GM23338 (cell line): ENCODE measurements around the gene SPATS1. TPM values are rescaled to one million over a fixed set of nuclear protein-coding genes. Genes with fewer than 3 reads are reported as not detected.

Experiments used
- ATAC-seq: fragments of 200-7000 bp; cut with Tn5 transposase; 3 replicates; pipeline ENCODE4 v1.9.1; 2020
- DNase-seq: peaks from one replicate; pipeline ENCODE4 v3.0.0-alpha.2; 2015; ENCODE audit warnings: low spot score
- H2AFZ ChIP-seq: fragments of 200-600 bp; sonication (generic); 2 replicates; pipeline ENCODE4 v1.8.0; 2016; ENCODE audit warnings: antibody characterized with exemption, mild to moderate bottlenecking, moderate library complexity
- H3F3A ChIP-seq: fragments of 200-600 bp; sonication (generic); replicated peaks from 2 replicates; pipeline ENCODE4 v1.8.0; 2017; ENCODE audit warnings: antibody characterized with exemption, mixed run types, low read depth
- H3K27ac ChIP-seq: fragments of 200-600 bp; sonication (generic); 2 replicates; pipeline ENCODE4 v1.6.1; 2016; ENCODE audit warnings: low read depth
- H3K27me3 ChIP-seq: fragments of 200-600 bp; sonication (generic); 2 replicates; pipeline ENCODE4 v1.8.0; 2016; ENCODE audit warnings: mild to moderate bottlenecking, mixed run types, moderate library complexity; ENCODE audit not compliant: insufficient read depth
- H3K36me3 ChIP-seq: fragments of 200-600 bp; sonication (generic); 2 replicates; pipeline ENCODE4 v1.8.0; 2016; ENCODE audit warnings: mild to moderate bottlenecking; ENCODE audit not compliant: insufficient read depth
- H3K4me1 ChIP-seq: fragments of 200-600 bp; sonication (generic); 2 replicates; pipeline ENCODE4 v1.8.0; 2016; ENCODE audit warnings: mild to moderate bottlenecking, moderate library complexity; ENCODE audit not compliant: insufficient read depth
- H3K4me2 ChIP-seq: fragments of 200-600 bp; sonication (generic); 2 replicates; pipeline ENCODE4 v1.7.1; 2017; ENCODE audit warnings: mixed run types
- H3K4me3 ChIP-seq: fragments of 200-600 bp; sonication (generic); 2 replicates; pipeline ENCODE4 v1.6.1; 2016; ENCODE audit warnings: mixed run types
- H3K79me2 ChIP-seq: fragments of 200-600 bp; sonication (generic); replicated peaks from 2 replicates; pipeline ENCODE4 v1.8.0; 2017; ENCODE audit warnings: mild to moderate bottlenecking; ENCODE audit not compliant: insufficient read depth
- H3K9me2 ChIP-seq: fragments of 200-600 bp; sonication (generic); 2 replicates; pipeline ENCODE4 v1.8.0; 2017; ENCODE audit not compliant: insufficient read depth
- H4K20me1 ChIP-seq: fragments of 200-600 bp; sonication (generic); replicated peaks from 2 replicates; pipeline ENCODE4 v1.8.0; 2017; ENCODE audit warnings: mild to moderate bottlenecking; ENCODE audit not compliant: insufficient read depth
- H3K27ac Mint-ChIP-seq: 2 replicates; pipeline ENCODE4 v1.8.0; 2020; ENCODE audit warnings: inconsistent platforms, mild to moderate bottlenecking, moderate library complexity, mixed read lengths
- H3K27me3 Mint-ChIP-seq: 3 replicates; pipeline ENCODE4 v1.8.0; 2022; ENCODE audit warnings: low read depth, mild to moderate bottlenecking, moderate library complexity, mixed read lengths, inconsistent platforms; ENCODE audit not compliant: insufficient read depth, poor library complexity
- H3K36me3 Mint-ChIP-seq: 3 replicates; pipeline ENCODE4 v1.8.0; 2021; ENCODE audit warnings: low read depth, mild to moderate bottlenecking, inconsistent platforms, moderate library complexity, mixed read lengths
- H3K4me1 Mint-ChIP-seq: 3 replicates; pipeline ENCODE4 v1.8.0; 2020; ENCODE audit warnings: mild to moderate bottlenecking, inconsistent platforms, mixed read lengths
- H3K4me3 Mint-ChIP-seq: 3 replicates; pipeline ENCODE4 v1.8.0; 2021; ENCODE audit warnings: moderate library complexity, mild to moderate bottlenecking, inconsistent platforms, mixed read lengths
- H3K9me3 Mint-ChIP-seq: 3 replicates; pipeline ENCODE4 v1.8.0; 2020; ENCODE audit warnings: moderate library complexity, mild to moderate bottlenecking, inconsistent platforms, mixed read lengths
- CREB1 ChIP-seq: fragments of 250-450 bp; sonication (Bioruptor Pico); IDR thresholded peaks from 2 replicates; pipeline ENCODE4 v1.5.0; 2020; ENCODE audit warnings: low read depth, mild to moderate bottlenecking, moderate library complexity
- EZH2 ChIP-seq: fragments of 200-600 bp; sonication (generic); IDR thresholded peaks from one replicate; pipeline ENCODE4 v1.8.0; 2017; ENCODE audit warnings: antibody characterized with exemption, mild to moderate bottlenecking, low read depth; ENCODE audit not compliant: unreplicated experiment
- EZH2phosphoT487 ChIP-seq: fragments of 200-600 bp; sonication (generic); IDR thresholded peaks from one replicate; pipeline ENCODE4 v1.8.1; 2018; ENCODE audit warnings: antibody characterized with exemption; ENCODE audit not compliant: unreplicated experiment
- JUNB ChIP-seq: IDR thresholded peaks from one replicate; pipeline ENCODE4 v1.6.1; 2016; ENCODE audit warnings: antibody characterized with exemption; ENCODE audit not compliant: unreplicated experiment
- NANOG ChIP-seq: IDR thresholded peaks from 2 replicates; pipeline ENCODE4 v1.6.1; 2016; ENCODE audit warnings: antibody characterized with exemption, borderline replicate concordance
- POLR2AphosphoS5 ChIP-seq: IDR thresholded peaks from 2 replicates; pipeline ENCODE4 v1.6.1; 2016; ENCODE audit warnings: antibody characterized with exemption, low read depth
- STAT1 ChIP-seq: IDR thresholded peaks from one replicate; pipeline ENCODE4 v1.6.1; 2016; ENCODE audit warnings: antibody characterized with exemption; ENCODE audit not compliant: unreplicated experiment
- ZNF114 ChIP-seq: fragments of 250-450 bp; sonication (Bioruptor Pico); IDR thresholded peaks from 2 replicates; pipeline ENCODE4 v1.5.0; 2020; ENCODE audit warnings: mild to moderate bottlenecking, moderate library complexity
- ZNF331 ChIP-seq: fragments of 250-450 bp; sonication (Bioruptor Pico); IDR thresholded peaks from 2 replicates; pipeline ENCODE4 v1.5.0; 2020; ENCODE audit warnings: low read depth, mild to moderate bottlenecking, moderate library complexity
- polyA plus RNA-seq: library from polyadenylated mRNA; unstranded; fragments of >200 nt; fragmentation: Nextera tagmentation; extraction: Ambion mirVana; gene quantifications from 2 replicates; pipeline ENCODE4 v1.2.1, GENCODE V29; 2016
- total RNA-seq: library from RNA; depleted of rRNA; stranded (reverse); fragments of >200 nt; shearing (Covaris generic); gene quantifications from 2 replicates; pipeline ENCODE4 v1.2.3, GENCODE V29; 2014
- TF ChIP-seq, protein P1 (sequence below): IDR thresholded peaks from one replicate; pipeline ENCODE4 v1.6.1; 2018; ENCODE audit warnings: antibody characterized with exemption; ENCODE audit not compliant: unreplicated experiment
- TF ChIP-seq, protein P2 (sequence below): fragments of 250-450 bp; sonication (Bioruptor Pico); IDR thresholded peaks from 2 replicates; pipeline ENCODE4 v1.5.0; 2020; ENCODE audit warnings: mild to moderate bottlenecking, moderate library complexity
- TF ChIP-seq, protein P3 (sequence below): IDR thresholded peaks from 2 replicates; pipeline ENCODE4 v1.6.1; 2016; ENCODE audit warnings: antibody characterized with exemption
- TF ChIP-seq, protein P4 (sequence below), 2 experiments: fragments of 200-600 bp in 1 of 2; sonication (generic) in 1 of 2; conservative IDR thresholded peaks; 2 replicates each; pipeline versions ENCODE4 v1.5.1 to v1.6.1; 2016 to 2017; ENCODE audit warnings: antibody characterized with exemption in 2 of 2, low read depth in 2 of 2, mild to moderate bottlenecking in 2 of 2, moderate library complexity in 1 of 2

SPATS1 gene
- total and polyA plus RNA-seq, 2 experiments from 2014 or later = not detected

DNA sequence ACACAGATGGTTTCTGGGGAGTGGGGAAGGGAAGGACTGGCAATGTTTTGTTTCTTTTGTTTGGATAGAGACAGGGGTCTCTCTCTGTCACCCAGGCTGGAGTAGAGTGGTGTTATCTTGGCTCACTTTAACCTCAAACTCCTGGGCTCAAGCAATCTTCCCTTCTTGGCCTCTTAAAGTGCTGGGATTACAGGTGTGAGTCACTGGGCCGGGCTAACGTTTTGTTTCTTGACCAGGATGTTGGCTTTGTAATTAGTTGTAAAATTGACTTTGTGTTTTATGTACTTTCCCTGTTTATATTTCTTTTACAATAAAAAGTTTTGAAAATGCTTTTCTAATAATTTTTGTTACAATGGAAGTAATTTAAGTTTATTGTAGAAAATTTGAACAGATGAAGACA, 10.9 kb downstream of the SPATS1 start (continued):
- TF ChIP-seq CREB1 (CRISPR knock-in tag) (no peak), ZNF331 (no peak), STAT1 (no peak)

DNA sequence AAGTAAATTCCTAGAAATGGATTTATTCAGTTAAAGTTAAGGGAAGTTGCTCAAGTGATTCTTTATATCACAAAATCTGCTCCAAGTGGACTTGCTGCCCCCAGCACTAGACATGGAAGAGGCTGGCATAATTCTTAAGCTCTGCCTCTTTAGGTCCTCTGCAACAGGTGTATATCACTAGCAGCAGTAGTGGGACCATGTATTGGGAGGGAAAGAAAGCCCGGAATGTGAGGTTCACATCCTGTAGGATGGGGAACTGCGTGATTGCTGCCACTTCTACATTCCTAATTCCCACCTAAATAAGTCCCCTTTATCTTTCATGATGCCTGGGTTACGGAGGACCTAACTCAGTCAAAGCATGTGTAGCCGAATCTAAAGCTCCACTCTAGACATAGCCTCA, 13.2 kb downstream of the SPATS1 start:
- Histone ChIP-seq H3K79me2 (no peaks in the 10 kb centered on the region), H3F3A (no peaks in the 10 kb centered on the region), H3K9me2 (no peaks in the 10 kb centered on the region), H4K20me1 (no peaks in the 10 kb centered on the region), H3K4me2 (no peak overlapping the region), H3K27ac (no peak overlapping the region), H3K36me3 (no peaks in the 10 kb centered on the region), H2AFZ (no peak overlapping the region), H3K27me3 (no peaks in the 10 kb centered on the region), H3K4me1 (peaks cover under 1% of the 10 kb centered on the region; the same call in 1 of the 2 replicates), H3K4me3 (no peak overlapping the region)
- DNase-seq (no peak), ATAC-seq (no peak)
- Mint-ChIP-seq H3K27me3 (peaks cover 4% of the 10 kb centered on the region), H3K4me1 (peaks cover 1% of the 10 kb centered on the region; the same call in 1 of the 3 replicates), H3K4me3 (no peak overlapping the region), H3K9me3 (no peaks in the 10 kb centered on the region; the same call in 2 of the 3 replicates), H3K36me3 (no peaks in the 10 kb centered on the region), H3K27ac (no peak overlapping the region)
- TF ChIP-seq JUNB (no peak), NANOG (no peak), EZH2phosphoT487 (no peak), CREB1 (CRISPR knock-in tag) (no peak), EZH2 (no peak), STAT1 (no peak), POLR2AphosphoS5 (no peak), ZNF114 (no peak), ZNF331 (no peak)
- TF ChIP-seq, protein P1, sequence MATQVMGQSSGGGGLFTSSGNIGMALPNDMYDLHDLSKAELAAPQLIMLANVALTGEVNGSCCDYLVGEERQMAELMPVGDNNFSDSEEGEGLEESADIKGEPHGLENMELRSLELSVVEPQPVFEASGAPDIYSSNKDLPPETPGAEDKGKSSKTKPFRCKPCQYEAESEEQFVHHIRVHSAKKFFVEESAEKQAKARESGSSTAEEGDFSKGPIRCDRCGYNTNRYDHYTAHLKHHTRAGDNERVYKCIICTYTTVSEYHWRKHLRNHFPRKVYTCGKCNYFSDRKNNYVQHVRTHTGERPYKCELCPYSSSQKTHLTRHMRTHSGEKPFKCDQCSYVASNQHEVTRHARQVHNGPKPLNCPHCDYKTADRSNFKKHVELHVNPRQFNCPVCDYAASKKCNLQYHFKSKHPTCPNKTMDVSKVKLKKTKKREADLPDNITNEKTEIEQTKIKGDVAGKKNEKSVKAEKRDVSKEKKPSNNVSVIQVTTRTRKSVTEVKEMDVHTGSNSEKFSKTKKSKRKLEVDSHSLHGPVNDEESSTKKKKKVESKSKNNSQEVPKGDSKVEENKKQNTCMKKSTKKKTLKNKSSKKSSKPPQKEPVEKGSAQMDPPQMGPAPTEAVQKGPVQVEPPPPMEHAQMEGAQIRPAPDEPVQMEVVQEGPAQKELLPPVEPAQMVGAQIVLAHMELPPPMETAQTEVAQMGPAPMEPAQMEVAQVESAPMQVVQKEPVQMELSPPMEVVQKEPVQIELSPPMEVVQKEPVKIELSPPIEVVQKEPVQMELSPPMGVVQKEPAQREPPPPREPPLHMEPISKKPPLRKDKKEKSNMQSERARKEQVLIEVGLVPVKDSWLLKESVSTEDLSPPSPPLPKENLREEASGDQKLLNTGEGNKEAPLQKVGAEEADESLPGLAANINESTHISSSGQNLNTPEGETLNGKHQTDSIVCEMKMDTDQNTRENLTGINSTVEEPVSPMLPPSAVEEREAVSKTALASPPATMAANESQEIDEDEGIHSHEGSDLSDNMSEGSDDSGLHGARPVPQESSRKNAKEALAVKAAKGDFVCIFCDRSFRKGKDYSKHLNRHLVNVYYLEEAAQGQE = no peak
- TF ChIP-seq, protein P2, sequence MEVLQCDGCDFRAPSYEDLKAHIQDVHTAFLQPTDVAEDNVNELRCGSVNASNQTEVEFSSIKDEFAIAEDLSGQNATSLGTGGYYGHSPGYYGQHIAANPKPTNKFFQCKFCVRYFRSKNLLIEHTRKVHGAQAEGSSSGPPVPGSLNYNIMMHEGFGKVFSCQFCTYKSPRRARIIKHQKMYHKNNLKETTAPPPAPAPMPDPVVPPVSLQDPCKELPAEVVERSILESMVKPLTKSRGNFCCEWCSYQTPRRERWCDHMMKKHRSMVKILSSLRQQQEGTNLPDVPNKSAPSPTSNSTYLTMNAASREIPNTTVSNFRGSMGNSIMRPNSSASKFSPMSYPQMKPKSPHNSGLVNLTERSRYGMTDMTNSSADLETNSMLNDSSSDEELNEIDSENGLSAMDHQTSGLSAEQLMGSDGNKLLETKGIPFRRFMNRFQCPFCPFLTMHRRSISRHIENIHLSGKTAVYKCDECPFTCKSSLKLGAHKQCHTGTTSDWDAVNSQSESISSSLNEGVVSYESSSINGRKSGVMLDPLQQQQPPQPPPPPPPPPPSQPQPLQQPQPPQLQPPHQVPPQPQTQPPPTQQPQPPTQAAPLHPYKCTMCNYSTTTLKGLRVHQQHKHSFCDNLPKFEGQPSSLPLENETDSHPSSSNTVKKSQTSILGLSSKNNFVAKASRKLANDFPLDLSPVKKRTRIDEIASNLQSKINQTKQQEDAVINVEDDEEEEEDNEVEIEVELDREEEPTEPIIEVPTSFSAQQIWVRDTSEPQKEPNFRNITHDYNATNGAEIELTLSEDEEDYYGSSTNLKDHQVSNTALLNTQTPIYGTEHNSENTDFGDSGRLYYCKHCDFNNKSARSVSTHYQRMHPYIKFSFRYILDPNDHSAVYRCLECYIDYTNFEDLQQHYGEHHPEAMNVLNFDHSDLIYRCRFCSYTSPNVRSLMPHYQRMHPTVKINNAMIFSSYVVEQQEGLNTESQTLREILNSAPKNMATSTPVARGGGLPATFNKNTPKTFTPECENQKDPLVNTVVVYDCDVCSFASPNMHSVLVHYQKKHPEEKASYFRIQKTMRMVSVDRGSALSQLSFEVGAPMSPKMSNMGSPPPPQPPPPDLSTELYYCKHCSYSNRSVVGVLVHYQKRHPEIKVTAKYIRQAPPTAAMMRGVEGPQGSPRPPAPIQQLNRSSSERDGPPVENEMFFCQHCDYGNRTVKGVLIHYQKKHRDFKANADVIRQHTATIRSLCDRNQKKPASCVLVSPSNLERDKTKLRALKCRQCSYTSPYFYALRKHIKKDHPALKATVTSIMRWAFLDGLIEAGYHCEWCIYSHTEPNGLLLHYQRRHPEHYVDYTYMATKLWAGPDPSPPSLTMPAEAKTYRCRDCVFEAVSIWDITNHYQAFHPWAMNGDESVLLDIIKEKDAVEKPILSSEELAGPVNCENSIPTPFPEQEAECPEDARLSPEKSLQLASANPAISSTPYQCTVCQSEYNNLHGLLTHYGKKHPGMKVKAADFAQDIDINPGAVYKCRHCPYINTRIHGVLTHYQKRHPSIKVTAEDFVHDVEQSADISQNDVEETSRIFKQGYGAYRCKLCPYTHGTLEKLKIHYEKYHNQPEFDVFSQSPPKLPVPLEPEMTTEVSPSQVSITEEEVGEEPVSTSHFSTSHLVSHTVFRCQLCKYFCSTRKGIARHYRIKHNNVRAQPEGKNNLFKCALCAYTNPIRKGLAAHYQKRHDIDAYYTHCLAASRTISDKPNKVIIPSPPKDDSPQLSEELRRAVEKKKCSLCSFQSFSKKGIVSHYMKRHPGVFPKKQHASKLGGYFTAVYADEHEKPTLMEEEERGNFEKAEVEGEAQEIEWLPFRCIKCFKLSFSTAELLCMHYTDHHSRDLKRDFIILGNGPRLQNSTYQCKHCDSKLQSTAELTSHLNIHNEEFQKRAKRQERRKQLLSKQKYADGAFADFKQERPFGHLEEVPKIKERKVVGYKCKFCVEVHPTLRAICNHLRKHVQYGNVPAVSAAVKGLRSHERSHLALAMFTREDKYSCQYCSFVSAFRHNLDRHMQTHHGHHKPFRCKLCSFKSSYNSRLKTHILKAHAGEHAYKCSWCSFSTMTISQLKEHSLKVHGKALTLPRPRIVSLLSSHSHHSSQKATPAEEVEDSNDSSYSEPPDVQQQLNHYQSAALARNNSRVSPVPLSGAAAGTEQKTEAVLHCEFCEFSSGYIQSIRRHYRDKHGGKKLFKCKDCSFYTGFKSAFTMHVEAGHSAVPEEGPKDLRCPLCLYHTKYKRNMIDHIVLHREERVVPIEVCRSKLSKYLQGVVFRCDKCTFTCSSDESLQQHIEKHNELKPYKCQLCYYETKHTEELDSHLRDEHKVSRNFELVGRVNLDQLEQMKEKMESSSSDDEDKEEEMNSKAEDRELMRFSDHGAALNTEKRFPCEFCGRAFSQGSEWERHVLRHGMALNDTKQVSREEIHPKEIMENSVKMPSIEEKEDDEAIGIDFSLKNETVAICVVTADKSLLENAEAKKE (CRISPR knock-in tag) = no peak
- TF ChIP-seq, protein P3, sequence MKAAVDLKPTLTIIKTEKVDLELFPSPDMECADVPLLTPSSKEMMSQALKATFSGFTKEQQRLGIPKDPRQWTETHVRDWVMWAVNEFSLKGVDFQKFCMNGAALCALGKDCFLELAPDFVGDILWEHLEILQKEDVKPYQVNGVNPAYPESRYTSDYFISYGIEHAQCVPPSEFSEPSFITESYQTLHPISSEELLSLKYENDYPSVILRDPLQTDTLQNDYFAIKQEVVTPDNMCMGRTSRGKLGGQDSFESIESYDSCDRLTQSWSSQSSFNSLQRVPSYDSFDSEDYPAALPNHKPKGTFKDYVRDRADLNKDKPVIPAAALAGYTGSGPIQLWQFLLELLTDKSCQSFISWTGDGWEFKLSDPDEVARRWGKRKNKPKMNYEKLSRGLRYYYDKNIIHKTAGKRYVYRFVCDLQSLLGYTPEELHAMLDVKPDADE = no peak
- TF ChIP-seq, protein P4, sequence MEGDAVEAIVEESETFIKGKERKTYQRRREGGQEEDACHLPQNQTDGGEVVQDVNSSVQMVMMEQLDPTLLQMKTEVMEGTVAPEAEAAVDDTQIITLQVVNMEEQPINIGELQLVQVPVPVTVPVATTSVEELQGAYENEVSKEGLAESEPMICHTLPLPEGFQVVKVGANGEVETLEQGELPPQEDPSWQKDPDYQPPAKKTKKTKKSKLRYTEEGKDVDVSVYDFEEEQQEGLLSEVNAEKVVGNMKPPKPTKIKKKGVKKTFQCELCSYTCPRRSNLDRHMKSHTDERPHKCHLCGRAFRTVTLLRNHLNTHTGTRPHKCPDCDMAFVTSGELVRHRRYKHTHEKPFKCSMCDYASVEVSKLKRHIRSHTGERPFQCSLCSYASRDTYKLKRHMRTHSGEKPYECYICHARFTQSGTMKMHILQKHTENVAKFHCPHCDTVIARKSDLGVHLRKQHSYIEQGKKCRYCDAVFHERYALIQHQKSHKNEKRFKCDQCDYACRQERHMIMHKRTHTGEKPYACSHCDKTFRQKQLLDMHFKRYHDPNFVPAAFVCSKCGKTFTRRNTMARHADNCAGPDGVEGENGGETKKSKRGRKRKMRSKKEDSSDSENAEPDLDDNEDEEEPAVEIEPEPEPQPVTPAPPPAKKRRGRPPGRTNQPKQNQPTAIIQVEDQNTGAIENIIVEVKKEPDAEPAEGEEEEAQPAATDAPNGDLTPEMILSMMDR (conservative IDR thresholded peaks at IDR 0.05; ENCODE audit: low read depth in 2 of 2) = no peak
